K562 (cell line): ENCODE results near the gene ZNF391. TPM values are rescaled to one million over a fixed set of nuclear protein-coding genes. Genes with fewer than 3 reads are reported as not detected.

Experiments used
- ADNP ChIP-seq: fragments of 200-800 bp; sonication (Bioruptor generic); IDR thresholded peaks from 2 replicates; pipeline ENCODE4 v1.6.1; 2016; ENCODE audit warnings: missing genetic modification characterization, missing compliant biosample characterization
- C11orf30 ChIP-seq: fragments of 450-650 bp; IDR thresholded peaks from 2 replicates; pipeline ENCODE4 v1.6.1; 2016; ENCODE audit warnings: low read depth, mild to moderate bottlenecking
- CSDE1 ChIP-seq, 2 experiments: fragments of 450-650 bp; IDR thresholded peaks; 2 replicates each; pipeline ENCODE4 v1.6.1; 2016; ENCODE audit warnings: mild to moderate bottlenecking in 1 of 2
- GATAD2B ChIP-seq: fragments of 450-650 bp; IDR thresholded peaks from 2 replicates; pipeline ENCODE4 v1.6.1; 2017; ENCODE audit warnings: mild to moderate bottlenecking, borderline replicate concordance
- GTF2F1 ChIP-seq: IDR thresholded peaks from 2 replicates; pipeline ENCODE4 v1.6.1; 2011; ENCODE audit warnings: low read depth, low read length, improper control_type of control experiment
- HLTF ChIP-seq: fragments of 450-650 bp; IDR thresholded peaks from 2 replicates; pipeline ENCODE4 v1.6.1; 2016
- HOXB6 ChIP-seq: fragments of 250-450 bp; sonication (Bioruptor Pico); IDR thresholded peaks from 2 replicates; pipeline ENCODE4 v1.5.1; 2022; ENCODE audit warnings: mild to moderate bottlenecking, borderline replicate concordance
- MTA2 ChIP-seq: fragments of 450-650 bp; IDR thresholded peaks from 2 replicates; pipeline ENCODE4 v1.6.1; 2016; ENCODE audit warnings: low read depth
- NELFE ChIP-seq: IDR thresholded peaks from 2 replicates; pipeline ENCODE4 v1.6.1; 2011; ENCODE audit warnings: mild to moderate bottlenecking; ENCODE audit not compliant: insufficient read depth, insufficient read length
- NR4A1 ChIP-seq, 2 experiments: fragments of 250-450 bp in 1 of 2; fragments of 450-650 bp in 1 of 2; sonication (Bioruptor Pico) in 1 of 2; IDR thresholded peaks; 2 replicates each; pipeline versions ENCODE4 v1.4.0 to v1.6.1; 2016 to 2020; ENCODE audit warnings: mild to moderate bottlenecking in 2 of 2, missing compliant biosample characterization in 1 of 2, missing genetic modification characterization in 1 of 2, moderate library complexity in 1 of 2
- POLR2AphosphoS5 ChIP-seq: IDR thresholded peaks from 2 replicates; pipeline ENCODE4 v1.6.1; 2011; ENCODE audit warnings: mild to moderate bottlenecking, low read depth, low read length, moderate library complexity; ENCODE audit not compliant: control insufficient read depth, insufficient read depth
- RBBP5 ChIP-seq: fragments of 200-600 bp; sonication (generic); IDR thresholded peaks from 2 replicates; pipeline ENCODE4 v1.6.1; 2012; ENCODE audit warnings: borderline replicate concordance, mild to moderate bottlenecking, low read length, control low read depth, inconsistent platforms; ENCODE audit not compliant: insufficient read depth, poor library complexity, severe bottlenecking
- RBM14 ChIP-seq: fragments of 200-400 bp; formaldehyde crosslinking; IDR thresholded peaks from 2 replicates; pipeline ENCODE4 v1.6.1; 2018; ENCODE audit warnings: low read depth, mild to moderate bottlenecking, low read length, moderate library complexity, borderline replicate concordance; ENCODE audit not compliant: insufficient read depth
- RBM17 ChIP-seq: fragments of 200-400 bp; formaldehyde crosslinking; IDR thresholded peaks from 2 replicates; pipeline ENCODE4 v1.6.1; 2017; ENCODE audit warnings: low read depth, mild to moderate bottlenecking, low read length, borderline replicate concordance
- RHOXF2B ChIP-seq: fragments of 250-450 bp; sonication (Bioruptor Pico); conservative IDR thresholded peaks from 2 replicates; pipeline ENCODE4 v1.5.1; 2021
- YY1 ChIP-seq, 3 experiments: IDR thresholded peaks; 2 replicates each; pipeline ENCODE4 v1.6.1; 2011; ENCODE audit warnings: low read length in 2 of 3, mild to moderate bottlenecking in 2 of 3, moderate library complexity in 2 of 3, borderline replicate concordance in 1 of 3, control low read depth in 1 of 3, low read depth in 1 of 3; ENCODE audit not compliant: insufficient read depth in 3 of 3, insufficient replicate concordance in 2 of 3, control insufficient read depth in 1 of 3, insufficient read length in 1 of 3; ENCODE audit errors: extremely low read depth in 1 of 3
- ZNF140 ChIP-seq: fragments of 250-450 bp; sonication (Bioruptor Pico); IDR thresholded peaks from 2 replicates; pipeline ENCODE4 v1.8.0; 2021; ENCODE audit warnings: moderate library complexity, mild to moderate bottlenecking, inconsistent platforms
- ZNF253 ChIP-seq: fragments of 250-450 bp; sonication (Bioruptor Pico); conservative IDR thresholded peaks from 2 replicates; pipeline ENCODE4 v1.6.1; 2021; ENCODE audit warnings: mild to moderate bottlenecking
- polyA plus RNA-seq, 8 experiments: library from polyadenylated mRNA; depleted of rRNA in 4 of 8; stranded (reverse) in 5 of 8; unstranded in 3 of 8; fragments of >200 nt; fragmentation: Nextera tagmentation in 2 of 8; fragmentation: Illumina TruSeq in 1 of 8; extraction: Ambion mirVana in 2 of 8; extraction: Trizol in 1 of 8; gene quantifications; 2 replicates each; pipeline versions ENCODE4 v1.2.1 to v1.2.3, GENCODE V29; 2011 to 2014; ENCODE audit warnings: inconsistent platforms in 1 of 8, missing spikeins in 1 of 8
- total RNA-seq, 7 experiments: library from RNA; depleted of rRNA in 6 of 7; stranded (reverse); fragments of >200 nt in 6 of 7; fragmentation: Illumina TruSeq in 2 of 7; extraction: Trizol in 2 of 7; gene quantifications; 2 replicates each; pipeline versions ENCODE4 v1.2.1 to v1.2.3, GENCODE V29; 2011 to 2021; ENCODE audit warnings: low replicate concordance in 1 of 7
- TF ChIP-seq, protein P1 (sequence below): fragments of 250-450 bp; sonication (Bioruptor Pico); IDR thresholded peaks from 2 replicates; pipeline ENCODE4 v1.4.0; 2020; ENCODE audit warnings: mild to moderate bottlenecking, moderate library complexity
- TF ChIP-seq, protein P2 (sequence below): fragments of 450-650 bp; IDR thresholded peaks from 2 replicates; pipeline ENCODE4 v1.6.1; 2017; ENCODE audit warnings: mild to moderate bottlenecking, moderate library complexity

ZNF391 gene
- total and polyA plus RNA-seq, 9 of the 15 experiments (the other 6 are each of a cell fraction or from before 2014, with no cell fraction given) = 2.3 to 10.1 (median 5.8) TPM

DNA sequence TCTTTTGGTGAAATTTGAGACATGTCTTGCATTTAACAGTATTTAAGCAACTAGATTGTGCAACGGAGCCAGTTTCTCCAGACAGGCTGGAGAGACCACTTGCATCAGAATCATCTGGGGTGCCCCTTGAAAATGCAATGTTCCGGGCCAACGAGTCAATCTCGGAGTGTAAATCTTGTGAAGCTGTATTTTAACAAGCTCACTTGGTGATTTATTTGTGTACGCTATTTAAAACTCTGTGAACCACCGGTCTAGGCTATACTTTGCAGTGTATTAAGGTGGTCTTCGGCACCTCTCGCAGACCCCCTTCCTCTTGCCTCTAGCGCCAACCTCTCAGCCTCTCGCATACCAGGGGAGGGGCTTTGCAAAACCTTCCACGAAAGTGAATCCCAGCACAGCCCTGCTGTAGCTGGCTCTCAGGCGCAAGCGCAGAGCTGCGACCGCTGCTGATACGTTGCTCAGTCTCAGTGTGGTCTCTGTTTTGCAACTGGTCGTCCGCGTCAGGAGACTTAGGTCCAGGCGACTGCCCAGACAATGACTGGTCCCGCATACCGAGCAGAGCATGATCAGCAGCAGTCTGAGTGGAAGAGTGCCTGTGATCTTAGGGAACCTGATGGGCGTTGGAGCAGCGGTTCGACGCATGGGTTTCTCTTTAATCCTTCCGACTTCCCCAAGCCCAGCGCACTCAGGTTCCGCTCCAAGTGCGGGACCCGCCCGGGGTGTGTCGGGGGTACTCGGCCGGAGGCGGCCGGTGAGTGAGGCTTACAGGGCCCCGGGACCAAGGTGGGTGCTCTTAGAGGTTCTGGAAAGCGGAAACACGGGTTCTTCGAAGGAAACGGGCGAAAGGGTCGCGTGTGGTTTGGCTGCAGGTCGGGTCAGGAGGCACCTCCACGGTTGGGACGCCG lies at the start of gene ZNF391 (continued):
- no peak for TF ChIP-seq NELFE
- peak; percentile 93 for TF ChIP-seq C11orf30
- TF ChIP-seq, protein P1, sequence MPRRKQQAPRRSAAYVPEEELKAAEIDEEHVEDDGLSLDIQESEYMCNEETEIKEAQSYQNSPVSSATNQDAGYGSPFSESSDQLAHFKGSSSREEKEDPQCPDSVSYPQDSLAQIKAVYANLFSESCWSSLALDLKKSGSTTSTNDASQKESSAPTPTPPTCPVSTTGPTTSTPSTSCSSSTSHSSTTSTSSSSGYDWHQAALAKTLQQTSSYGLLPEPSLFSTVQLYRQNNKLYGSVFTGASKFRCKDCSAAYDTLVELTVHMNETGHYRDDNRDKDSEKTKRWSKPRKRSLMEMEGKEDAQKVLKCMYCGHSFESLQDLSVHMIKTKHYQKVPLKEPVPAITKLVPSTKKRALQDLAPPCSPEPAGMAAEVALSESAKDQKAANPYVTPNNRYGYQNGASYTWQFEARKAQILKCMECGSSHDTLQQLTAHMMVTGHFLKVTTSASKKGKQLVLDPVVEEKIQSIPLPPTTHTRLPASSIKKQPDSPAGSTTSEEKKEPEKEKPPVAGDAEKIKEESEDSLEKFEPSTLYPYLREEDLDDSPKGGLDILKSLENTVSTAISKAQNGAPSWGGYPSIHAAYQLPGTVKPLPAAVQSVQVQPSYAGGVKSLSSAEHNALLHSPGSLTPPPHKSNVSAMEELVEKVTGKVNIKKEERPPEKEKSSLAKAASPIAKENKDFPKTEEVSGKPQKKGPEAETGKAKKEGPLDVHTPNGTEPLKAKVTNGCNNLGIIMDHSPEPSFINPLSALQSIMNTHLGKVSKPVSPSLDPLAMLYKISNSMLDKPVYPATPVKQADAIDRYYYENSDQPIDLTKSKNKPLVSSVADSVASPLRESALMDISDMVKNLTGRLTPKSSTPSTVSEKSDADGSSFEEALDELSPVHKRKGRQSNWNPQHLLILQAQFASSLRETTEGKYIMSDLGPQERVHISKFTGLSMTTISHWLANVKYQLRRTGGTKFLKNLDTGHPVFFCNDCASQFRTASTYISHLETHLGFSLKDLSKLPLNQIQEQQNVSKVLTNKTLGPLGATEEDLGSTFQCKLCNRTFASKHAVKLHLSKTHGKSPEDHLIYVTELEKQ (CRISPR knock-in tag) = no peak
- TF ChIP-seq ZNF140 = no peak
- no peak for TF ChIP-seq RBM17
- peak; percentile 84 for TF ChIP-seq POLR2AphosphoS5
- TF ChIP-seq NR4A1 (CRISPR knock-in tag; IDR thresholded peaks at IDR 0.05) = peak; percentile 78; the same call in 1 of the 2 replicates
- peak; percentile 83 for TF ChIP-seq NR4A1 (tag; IDR thresholded peaks at IDR 0.05)
- TF ChIP-seq HOXB6 = no peak
- no peak for TF ChIP-seq RHOXF2B (CRISPR knock-in tag)
- TF ChIP-seq CSDE1 (IDR thresholded peaks at IDR 0.05) = peak in 1 of 2 experiments; percentile 56; a peak in 1 of 4 replicates
- TF ChIP-seq, protein P2, sequence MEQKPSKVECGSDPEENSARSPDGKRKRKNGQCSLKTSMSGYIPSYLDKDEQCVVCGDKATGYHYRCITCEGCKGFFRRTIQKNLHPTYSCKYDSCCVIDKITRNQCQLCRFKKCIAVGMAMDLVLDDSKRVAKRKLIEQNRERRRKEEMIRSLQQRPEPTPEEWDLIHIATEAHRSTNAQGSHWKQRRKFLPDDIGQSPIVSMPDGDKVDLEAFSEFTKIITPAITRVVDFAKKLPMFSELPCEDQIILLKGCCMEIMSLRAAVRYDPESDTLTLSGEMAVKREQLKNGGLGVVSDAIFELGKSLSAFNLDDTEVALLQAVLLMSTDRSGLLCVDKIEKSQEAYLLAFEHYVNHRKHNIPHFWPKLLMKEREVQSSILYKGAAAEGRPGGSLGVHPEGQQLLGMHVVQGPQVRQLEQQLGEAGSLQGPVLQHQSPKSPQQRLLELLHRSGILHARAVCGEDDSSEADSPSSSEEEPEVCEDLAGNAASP = no peak
- TF ChIP-seq RBBP5 = peak; percentile 98
- TF ChIP-seq HLTF = peak; percentile 77; the same call in 1 of the 2 replicates
- TF ChIP-seq MTA2 = no peak
- TF ChIP-seq YY1 (IDR thresholded peaks at IDR 0.05; ENCODE audit: borderline replicate concordance in 1 of 3, control insufficient read depth in 1 of 3, extremely low read depth in 1 of 3, insufficient read depth in 3 of 3, insufficient read length in 1 of 3, insufficient replicate concordance in 2 of 3, low read depth in 1 of 3, low read length in 2 of 3) = peak in 2 of 3 experiments; percentile 60 to 82
- TF ChIP-seq GTF2F1 = no peak
- TF ChIP-seq RBM14 = no peak
- no peak; the same call in 1 of the 2 replicates for TF ChIP-seq ADNP
- no peak for TF ChIP-seq ZNF253
- TF ChIP-seq GATAD2B = peak; percentile 62; the same call in 1 of the 2 replicates
